ENCODE results near the gene SCAP. TPM values are rescaled to one million over a fixed set of nuclear protein-coding genes. Genes with fewer than 3 reads are reported as not detected.

SCAP gene
- total RNA-seq, 1 experiment from 2014 or later = 115 TPM

DNA sequence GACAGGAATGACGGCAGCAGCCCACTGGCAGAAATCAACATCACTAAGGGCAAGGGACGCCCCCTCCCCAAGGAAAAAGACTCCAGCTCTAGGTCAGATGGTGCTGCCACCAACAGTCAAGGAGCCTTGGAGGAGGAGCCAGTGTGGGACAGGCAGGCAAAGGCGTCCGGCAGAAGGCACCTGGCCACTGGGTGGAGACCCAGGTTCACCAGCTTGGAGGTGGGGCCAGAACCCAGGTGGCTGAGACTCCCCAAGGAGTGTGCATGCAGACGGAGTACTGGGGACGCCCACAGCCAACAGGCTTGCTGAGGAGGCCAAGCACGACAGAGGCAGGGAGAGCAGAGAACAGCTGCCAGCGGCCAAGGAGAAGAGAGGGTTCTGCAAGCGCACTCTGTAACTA lies 59.7 kb downstream of the SCAP start:
- POLR2A ChIA-PET = no interaction called here
- CTCF ChIA-PET = interaction anchor here (0.9 to 1.5 kb wide), 3 partner anchors 9 to 84 kb away, joined by 3 to 10 read pairs (median 4); no protein-coding TSS in a partner anchor
- Mint-ChIP-seq H3K36me3 (peaks cover 50% of the 10 kb centered on the region), H3K27ac (peak overlapping the region; percentile 91; the same call in 1 of the 2 replicates), H3K4me3 (no peak overlapping the region), H3K4me1 (peaks cover 4% of the 10 kb centered on the region), H3K27me3 (ENCODE audit: low read depth) (no peaks in the 10 kb centered on the region), H3K9me3 (0 out of 2 replicates have a peak, but pooled peaks cover 4% of the 10 kb centered on the region)
- TF ChIP-seq ZNF121 (CRISPR knock-in tag; IDR thresholded peaks at IDR 0.05) = 0 out of 2 replicates have a peak, but pooled peaks have one; percentile 42
- TF ChIP-seq ZNF219 (CRISPR knock-in tag; IDR thresholded peaks at IDR 0.05; ENCODE audit: borderline replicate concordance) = no peak
- TF ChIP-seq, protein P1, sequence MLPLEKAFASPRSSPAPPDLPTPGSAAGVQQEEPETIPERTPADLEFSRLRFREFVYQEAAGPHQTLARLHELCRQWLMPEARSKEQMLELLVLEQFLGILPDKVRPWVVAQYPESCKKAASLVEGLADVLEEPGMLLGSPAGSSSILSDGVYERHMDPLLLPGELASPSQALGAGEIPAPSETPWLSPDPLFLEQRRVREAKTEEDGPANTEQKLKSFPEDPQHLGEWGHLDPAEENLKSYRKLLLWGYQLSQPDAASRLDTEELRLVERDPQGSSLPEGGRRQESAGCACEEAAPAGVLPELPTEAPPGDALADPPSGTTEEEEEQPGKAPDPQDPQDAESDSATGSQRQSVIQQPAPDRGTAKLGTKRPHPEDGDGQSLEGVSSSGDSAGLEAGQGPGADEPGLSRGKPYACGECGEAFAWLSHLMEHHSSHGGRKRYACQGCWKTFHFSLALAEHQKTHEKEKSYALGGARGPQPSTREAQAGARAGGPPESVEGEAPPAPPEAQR (CRISPR knock-in tag; IDR thresholded peaks at IDR 0.05) = no peak
- no peak for TF ChIP-seq TEAD1 (CRISPR knock-in tag; IDR thresholded peaks at IDR 0.05)
- DNase-seq (ENCODE audit: low spot score) = peak; percentile 49
- ATAC-seq = peak; percentile 62

DNA sequence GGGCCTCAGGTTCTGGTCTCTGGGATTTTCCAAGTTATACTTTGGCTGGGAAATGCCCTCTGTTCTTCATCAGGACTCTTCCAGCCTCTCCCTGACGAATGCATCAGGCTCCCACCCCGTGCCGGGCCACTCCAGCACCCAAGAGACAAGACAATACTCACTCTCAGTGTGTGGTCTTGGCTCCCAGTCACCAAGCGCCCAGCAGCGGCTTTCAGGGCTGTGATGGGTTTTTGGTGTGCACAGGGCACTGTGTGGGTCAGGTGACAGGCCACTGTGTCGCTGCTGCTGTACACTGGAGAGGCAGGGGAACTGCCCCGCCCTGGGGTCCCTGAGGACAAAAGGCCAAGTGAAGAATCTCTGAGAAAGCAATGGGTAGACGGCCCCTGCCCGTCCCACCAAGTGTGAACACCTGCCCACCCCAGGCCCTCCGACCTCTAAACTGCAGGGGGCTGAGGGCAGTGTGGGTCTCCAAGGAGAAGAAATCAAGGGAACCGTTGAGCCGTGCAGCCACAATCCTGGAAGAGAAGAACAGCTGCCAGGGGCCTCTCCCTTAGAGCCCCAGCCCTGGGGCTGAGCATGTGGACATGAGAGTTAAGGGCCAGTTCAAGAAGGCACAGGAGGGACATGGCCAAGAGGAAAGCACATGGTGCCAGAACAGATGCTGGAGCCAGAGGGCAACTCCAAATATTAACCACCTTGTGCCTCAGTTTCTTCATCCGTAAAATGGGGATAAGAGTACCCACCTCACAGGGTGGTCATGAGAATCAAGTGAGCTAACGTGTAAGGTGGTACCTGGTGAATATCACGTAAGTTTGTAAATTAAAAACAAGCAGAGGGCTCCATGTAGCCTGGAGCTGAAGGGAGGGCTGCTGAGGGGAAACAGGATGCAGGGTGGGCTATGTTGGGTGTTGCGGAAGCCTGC lies 60.8 kb downstream of the SCAP start:
- CTCF ChIA-PET = interaction anchor here (1.5 kb wide), 1 partner anchor 8 kb away, joined by 10 read pairs; no protein-coding TSS in a partner anchor
- POLR2A ChIA-PET = no interaction called here
- H3K4me1 Mint-ChIP-seq = peaks cover 4% of the 10 kb centered on the region
- TF ChIP-seq MYBL2 (CRISPR knock-in tag; IDR thresholded peaks at IDR 0.05) = no peak
- TF ChIP-seq ETV6 (CRISPR knock-in tag; IDR thresholded peaks at IDR 0.05) = no peak
- no peak for TF ChIP-seq TEAD1 (CRISPR knock-in tag; IDR thresholded peaks at IDR 0.05)
- TF ChIP-seq FOXP4 (CRISPR knock-in tag; IDR thresholded peaks at IDR 0.05) = no peak
- no peak for TF ChIP-seq USF1 (CRISPR knock-in tag; IDR thresholded peaks at IDR 0.05)
- TF ChIP-seq ZNF232 (CRISPR knock-in tag; IDR thresholded peaks at IDR 0.05) = no peak
- no peak for TF ChIP-seq CREB1 (CRISPR knock-in tag; IDR thresholded peaks at IDR 0.05)
- ATAC-seq (no peak), DNase-seq (ENCODE audit: low spot score) (no peak)
- H3K4me3 Mint-ChIP-seq = no peak overlapping the region
- peaks cover 47% of the 10 kb centered on the region for H3K36me3 Mint-ChIP-seq
- 0 out of 2 replicates have a peak, but pooled peaks cover 4% of the 10 kb centered on the region for H3K9me3 Mint-ChIP-seq
- no peaks in the 10 kb centered on the region for H3K27me3 Mint-ChIP-seq (ENCODE audit: low read depth)
- no peak overlapping the region for H3K27ac Mint-ChIP-seq

DNA sequence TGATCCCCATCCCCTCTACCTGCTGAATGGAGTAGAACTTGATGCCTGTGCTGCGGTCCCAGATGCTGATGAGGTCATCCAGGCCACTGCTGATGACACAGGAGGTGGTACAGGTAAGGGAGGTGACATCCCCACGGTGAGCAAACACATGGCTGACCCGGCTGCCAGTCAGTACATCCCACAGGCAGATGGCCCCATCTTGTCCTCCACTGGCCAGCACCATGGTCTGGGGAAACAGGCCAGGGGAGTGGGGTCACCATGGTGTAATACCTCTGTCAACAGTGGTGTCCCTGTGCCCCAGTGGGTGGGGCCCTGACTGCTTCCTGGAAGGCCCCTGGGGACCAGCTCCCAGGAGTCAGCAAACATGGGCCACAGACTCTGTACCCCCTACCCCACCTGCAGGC lies 61.6 kb downstream of the SCAP start:
- Mint-ChIP-seq H3K4me3 (no peak overlapping the region), H3K36me3 (peaks cover 44% of the 10 kb centered on the region), H3K27me3 (ENCODE audit: low read depth) (no peaks in the 10 kb centered on the region), H3K4me1 (peaks cover 4% of the 10 kb centered on the region), H3K27ac (no peak overlapping the region), H3K9me3 (0 out of 2 replicates have a peak, but pooled peaks cover 4% of the 10 kb centered on the region)
- no peak for DNase-seq (ENCODE audit: low spot score)
- ATAC-seq = no peak
- TF ChIP-seq PRRX2 (CRISPR knock-in tag; IDR thresholded peaks at IDR 0.05) (no peak), RORB (CRISPR knock-in tag; IDR thresholded peaks at IDR 0.05) (no peak), NR2C2 (CRISPR knock-in tag; IDR thresholded peaks at IDR 0.05) (no peak), GABPB1 (CRISPR knock-in tag; IDR thresholded peaks at IDR 0.05) (peak; percentile 41; the same call in 1 of the 2 replicates)
- TF ChIP-seq, protein P2, sequence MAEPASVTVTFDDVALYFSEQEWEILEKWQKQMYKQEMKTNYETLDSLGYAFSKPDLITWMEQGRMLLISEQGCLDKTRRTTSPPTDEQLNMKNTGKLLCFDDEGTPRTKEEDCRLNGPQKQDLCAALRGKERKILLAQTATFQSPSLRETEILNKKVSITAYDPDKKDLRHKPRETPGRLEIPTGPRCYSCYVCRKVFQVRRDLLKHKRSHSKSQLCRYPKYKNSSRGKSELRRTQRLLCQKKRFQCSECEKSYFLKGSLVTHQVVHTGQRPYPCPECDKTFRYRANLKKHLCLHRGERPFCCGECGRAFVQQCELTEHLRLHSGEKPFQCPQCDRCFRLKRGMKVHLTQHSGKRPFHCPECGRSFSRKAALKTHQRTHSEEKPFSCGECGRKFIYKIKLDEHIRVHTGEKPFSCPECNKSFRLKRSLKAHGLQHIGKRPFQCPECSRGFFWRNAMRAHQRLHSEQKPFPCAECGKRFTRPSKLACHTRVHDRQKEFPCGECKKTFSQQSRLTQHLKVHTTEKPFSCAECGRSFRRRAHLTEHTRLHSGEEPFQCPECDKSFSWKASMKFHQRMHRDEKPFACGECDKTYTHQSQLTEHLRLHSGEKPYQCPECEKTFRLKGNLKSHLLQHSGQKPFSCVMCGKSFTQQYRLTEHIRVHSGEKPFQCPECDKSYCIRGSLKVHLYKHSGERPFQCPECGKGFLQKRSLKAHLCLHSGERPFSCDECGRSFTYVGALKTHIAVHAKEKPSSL (CRISPR knock-in tag; conservative IDR thresholded peaks at IDR 0.05) = no peak
- ChIA-PET CTCF (interaction anchor here (1.0 kb wide), 1 partner anchor 9 kb away, joined by 3 read pairs; no protein-coding TSS in a partner anchor), POLR2A (no interaction called here)
